HepG2 (cell line): ENCODE results near the gene ITGB7. TPM values are rescaled to one million over a fixed set of nuclear protein-coding genes. Genes with fewer than 3 reads are reported as not detected.
A peak's percentile ranks its signal among the peaks of the same experiment; 100 is the strongest.

Source experiments
- ETS1 ChIP-seq: sonication (generic); formaldehyde crosslinking; IDR thresholded peaks from 2 replicates; pipeline ENCODE4 v1.4.0; 2020; ENCODE audit warnings: missing genetic modification reagents
- HIC2 ChIP-seq: sonication (generic); formaldehyde crosslinking; IDR thresholded peaks from 2 replicates; pipeline ENCODE4 v1.9.0; 2022; ENCODE audit warnings: low read depth, missing genetic modification reagents
- HNF1B ChIP-seq: sonication (generic); formaldehyde crosslinking; IDR thresholded peaks from 2 replicates; pipeline ENCODE4 v1.5.1; 2020; ENCODE audit warnings: mild to moderate bottlenecking, moderate library complexity, missing genetic modification reagents
- MYC ChIP-seq: sonication (generic); formaldehyde crosslinking; IDR thresholded peaks from 2 replicates; pipeline ENCODE4 v1.9.0; 2021; ENCODE audit warnings: missing genetic modification reagents, borderline replicate concordance
- NONO ChIP-seq, 2 experiments: fragments of 450-650 bp in 1 of 2; sonication (generic) in 1 of 2; formaldehyde crosslinking in 1 of 2; IDR thresholded peaks in 1 of 2; conservative IDR thresholded peaks in 1 of 2; 2 replicates each; pipeline versions ENCODE4 v1.6.1 to v1.8.0; 2017 to 2022; ENCODE audit warnings: mild to moderate bottlenecking in 1 of 2, missing genetic modification reagents in 1 of 2, moderate library complexity in 1 of 2
- PCBP2 ChIP-seq: fragments of 200-400 bp; formaldehyde crosslinking; optimal IDR thresholded peaks from 2 replicates; pipeline ENCODE3; 2018; ENCODE audit warnings: low read length, low read depth; ENCODE audit not compliant: poor library complexity, severe bottlenecking
- SETDB1 ChIP-seq: sonication (generic); formaldehyde crosslinking; IDR thresholded peaks from 2 replicates; pipeline ENCODE4 v1.5.1; 2020; ENCODE audit warnings: missing genetic modification reagents, mild to moderate bottlenecking, borderline replicate concordance
- SP5 ChIP-seq: IDR thresholded peaks from 2 replicates; pipeline ENCODE4 v1.6.1; 2016; ENCODE audit warnings: low read depth, borderline replicate concordance
- THRA ChIP-seq: sonication (generic); formaldehyde crosslinking; IDR thresholded peaks from 2 replicates; pipeline ENCODE4 v1.4.0; 2020; ENCODE audit warnings: missing genetic modification reagents, borderline replicate concordance
- YEATS4 ChIP-seq: sonication (generic); formaldehyde crosslinking; IDR thresholded peaks from 2 replicates; pipeline ENCODE4 v1.4.0; 2020; ENCODE audit warnings: missing genetic modification reagents, borderline replicate concordance
- ZBTB42 ChIP-seq: sonication (generic); formaldehyde crosslinking; IDR thresholded peaks from 2 replicates; pipeline ENCODE4 v1.5.0; 2020; ENCODE audit warnings: mild to moderate bottlenecking, missing genetic modification reagents
- ZNF329 ChIP-seq: sonication (generic); formaldehyde crosslinking; IDR thresholded peaks from 2 replicates; pipeline ENCODE4 v1.9.0; 2021; ENCODE audit warnings: low read depth, mild to moderate bottlenecking, missing genetic modification reagents
- ZNF503 ChIP-seq: sonication (generic); formaldehyde crosslinking; IDR thresholded peaks from 2 replicates; pipeline ENCODE4 v1.4.0; 2020; ENCODE audit warnings: missing genetic modification reagents
- ZNF75D ChIP-seq: sonication (generic); formaldehyde crosslinking; IDR thresholded peaks from 2 replicates; pipeline ENCODE4 v1.8.1; 2023; ENCODE audit warnings: missing genetic modification reagents, mild to moderate bottlenecking, borderline replicate concordance
- ZNF781 ChIP-seq: sonication (generic); formaldehyde crosslinking; IDR thresholded peaks from 2 replicates; pipeline ENCODE4 v1.5.1; 2020; ENCODE audit warnings: borderline replicate concordance, mild to moderate bottlenecking, missing genetic modification reagents; ENCODE audit errors: not compliant biosample characterization
- ZSCAN12 ChIP-seq: sonication (generic); formaldehyde crosslinking; IDR thresholded peaks from 2 replicates; pipeline ENCODE4 v1.9.0; 2021; ENCODE audit warnings: mild to moderate bottlenecking, missing genetic modification reagents
- ZXDC ChIP-seq: sonication (generic); formaldehyde crosslinking; IDR thresholded peaks from 2 replicates; pipeline ENCODE4 v1.5.0; 2020; ENCODE audit warnings: mild to moderate bottlenecking, missing genetic modification reagents
- polyA plus RNA-seq, 8 experiments: library from polyadenylated mRNA; depleted of rRNA in 3 of 8; stranded (reverse) in 7 of 8; unstranded in 1 of 8; fragments of >200 nt; fragmentation: Illumina TruSeq in 4 of 8; extraction: Trizol in 4 of 8; gene quantifications; 2 replicates each; pipeline versions ENCODE4 v1.2.1 to v1.2.3, GENCODE V29; 2011 to 2016; ENCODE audit warnings: low read depth in 4 of 8, missing spikeins in 1 of 8, mixed read lengths in 1 of 8; ENCODE audit not compliant: insufficient read depth in 1 of 8
- total RNA-seq, 5 experiments: library from RNA; depleted of rRNA; stranded (reverse); fragments of >200 nt; fragmentation: Illumina TruSeq; extraction: Trizol; gene quantifications; 2 replicates each; pipeline ENCODE4 v1.2.3, GENCODE V29; 2016; ENCODE audit warnings: low read depth in 1 of 5

ITGB7 gene
- total and polyA plus RNA-seq, 2 of the 13 experiments (the other 11 are each of a cell fraction or from before 2014, with no cell fraction given): 0.16 to 0.18 TPM

- TF ChIP-seq YEATS4 (CRISPR knock-in tag) (no peak), ZNF329 (peak; percentile 62; the same call in 1 of the 2 replicates), ZXDC (CRISPR knock-in tag) (no peak), HIC2 (CRISPR knock-in tag) (peak; percentile 99), PCBP2 (no peak), NONO (IDR thresholded peaks at IDR 0.05) (no peak), NONO (CRISPR knock-in tag; conservative IDR thresholded peaks at IDR 0.05) (peak; percentile 84), SETDB1 (CRISPR knock-in tag) (no peak), MYC (peak; percentile 27; the same call in 1 of the 2 replicates), ZNF503 (CRISPR knock-in tag) (no peak), ZSCAN12 (CRISPR knock-in tag) (no peak), THRA (peak; percentile 61; the same call in 1 of the 2 replicates), ZNF75D (CRISPR knock-in tag) (no peak), ZNF781 (CRISPR knock-in tag) (no peak), ETS1 (CRISPR knock-in tag) (no peak), ZBTB42 (no peak), SP5 (CRISPR knock-in tag) (no peak), HNF1B (no peak)
Observed at GRCh38 chr12:53174881-53175491, 32.1 kb downstream of the ITGB7 start (continued).
